Daoy (cell line): Measurements from ENCODE around the gene YIPF3. TPM values are rescaled to one million over a fixed set of nuclear protein-coding genes. Genes with fewer than 3 reads are reported as not detected.

ENCODE experiments used
- DNase-seq: peaks from one replicate; pipeline ENCODE4 v3.0.0-alpha.2; 2015; ENCODE audit warnings: low read depth
- total RNA-seq: library from RNA; depleted of rRNA; stranded (reverse); fragments of >200 nt; shearing (Covaris generic); gene quantifications from 2 replicates; pipeline ENCODE4 v1.2.3, GENCODE V29; 2014; rRNA removed

Gene YIPF3
- total RNA-seq, 1 experiment from 2014 or later: 129 TPM

DNA sequence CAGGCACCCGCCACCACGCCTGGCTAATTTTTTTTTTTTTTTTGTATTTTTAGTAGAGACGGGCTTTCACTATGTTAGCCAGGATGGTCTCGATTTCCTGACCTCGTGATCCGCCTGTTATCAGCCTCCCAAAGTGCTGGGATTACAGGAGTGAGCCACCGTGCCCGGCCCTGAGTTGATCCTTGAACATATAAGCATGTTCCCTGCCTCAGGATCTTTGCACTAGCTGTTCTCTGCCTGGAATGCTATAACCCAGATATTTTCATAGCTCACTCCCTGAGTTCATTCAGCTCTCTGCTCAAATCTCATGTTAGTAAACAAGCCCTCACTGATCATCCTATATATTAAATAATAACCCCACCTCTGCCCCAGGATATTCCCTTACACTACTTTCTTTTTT is 52.4 kb downstream of the YIPF3 start:
- no peak for DNase-seq

DNA sequence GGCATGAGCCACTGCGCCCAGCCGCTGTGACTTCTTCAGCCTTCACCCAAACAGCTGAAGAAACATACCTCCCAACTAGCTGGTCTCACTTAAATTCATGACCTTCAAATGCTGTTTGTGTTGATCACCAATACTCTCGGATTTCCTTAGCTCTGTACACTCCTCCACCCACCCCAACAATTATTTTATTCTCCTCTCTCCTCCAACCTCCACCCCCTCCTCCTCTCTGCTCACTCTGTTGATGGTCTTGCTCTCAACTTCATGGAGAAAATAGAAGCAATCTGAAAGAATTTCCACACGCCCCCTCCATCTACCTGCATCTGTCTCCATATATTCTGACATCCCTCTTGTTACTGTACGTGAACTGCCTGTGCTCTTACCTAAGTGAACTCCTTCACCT is 54.8 kb downstream of the YIPF3 start:
- no peak for DNase-seq

Other genes starting within 250 kb of the YIPF3 start
- gene SLC22A7, start 218.7 kb downstream of the YIPF3 start, total RNA-seq: not detected in 2 replicates
- 0.34 TPM in 1 of 2 replicates, not detected in the other for gene CRIP3, start 208.1 kb downstream of the YIPF3 start, total RNA-seq
- 6.7 and 7.8 TPM in 2 replicates for gene ZNF318, start 147.3 kb downstream of the YIPF3 start, total RNA-seq
- 7.9 and 32.4 TPM in 2 replicates for gene ABCC10, start 89.4 kb downstream of the YIPF3 start, total RNA-seq
- 1.4 and 2.4 TPM in 2 replicates for gene DLK2, start 61.4 kb downstream of the YIPF3 start, total RNA-seq
- 16.8 and 16.9 TPM in 2 replicates for gene TJAP1, start 39.4 kb downstream of the YIPF3 start, total RNA-seq
- 2.1 TPM in 1 of 2 replicates, not detected in the other for gene LRRC73, start 6.6 kb downstream of the YIPF3 start, total RNA-seq
- gene POLR1C, start 163 bp upstream of the YIPF3 start, total RNA-seq: 71.7 and 72.6 TPM in 2 replicates
- gene XPO5, start 59.1 kb upstream of the YIPF3 start, total RNA-seq: 57.6 and 62.1 TPM in 2 replicates
- gene POLH, start 59.3 kb upstream of the YIPF3 start, total RNA-seq: 14.3 and 14.7 TPM in 2 replicates
- gene GTPBP2, start 112.3 kb upstream of the YIPF3 start, total RNA-seq: 50.3 and 55.5 TPM in 2 replicates
- 24.1 and 59.5 TPM in 2 replicates for gene MAD2L1BP, start 118.9 kb upstream of the YIPF3 start, total RNA-seq
- gene RSPH9, start 128.1 kb upstream of the YIPF3 start, total RNA-seq: not detected in 2 replicates
- gene MRPS18A, start 170.9 kb upstream of the YIPF3 start, total RNA-seq: 70.7 and 77.8 TPM in 2 replicates